Ishikawa (cell line): ENCODE measurements around the gene NXNL2.

Source experiments
- CEBPB ChIP-seq: IDR thresholded peaks from 2 replicates; pipeline ENCODE4 v1.6.1; 2012
- EGR1 ChIP-seq: IDR thresholded peaks from 2 replicates; pipeline ENCODE4 v1.6.1; 2012
- NFIC ChIP-seq: IDR thresholded peaks from 2 replicates; pipeline ENCODE4 v1.6.1; 2012
- TF ChIP-seq, protein P1 (sequence below): IDR thresholded peaks from 2 replicates; pipeline ENCODE4 v1.6.1; 2012

DNA sequence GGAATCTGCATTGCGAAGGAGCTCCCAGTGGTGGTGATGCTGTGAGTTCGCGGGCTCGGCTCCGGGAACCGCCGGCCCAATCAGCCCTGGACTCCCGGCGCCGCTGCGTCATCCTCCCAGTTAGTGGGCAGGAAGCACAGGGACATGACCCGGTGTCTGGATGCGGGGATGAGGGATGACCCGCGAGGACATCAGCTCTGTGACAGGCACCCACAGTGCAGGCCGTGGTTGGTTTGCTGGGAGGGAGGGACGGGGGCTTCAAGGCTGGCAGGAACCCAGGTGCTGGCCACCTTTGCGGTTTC is 996 bp downstream of the NXNL2 start:
- TF ChIP-seq NFIC, result no peak
- TF ChIP-seq, protein P1, sequence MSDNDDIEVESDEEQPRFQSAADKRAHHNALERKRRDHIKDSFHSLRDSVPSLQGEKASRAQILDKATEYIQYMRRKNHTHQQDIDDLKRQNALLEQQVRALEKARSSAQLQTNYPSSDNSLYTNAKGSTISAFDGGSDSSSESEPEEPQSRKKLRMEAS, result no peak
- TF ChIP-seq CEBPB, result no peak
- TF ChIP-seq EGR1, result no peak
